T-helper 1 cell treated with Interleukin-12 subunit alpha and Interleukin-12 subunit beta and Interleukin-4 antibody, amounts not matched to agents 30 ng/mL and 1 ng/mL, for 36 hours (primary cell): ENCODE data around the gene SATB1. TPM values are rescaled to one million over a fixed set of nuclear protein-coding genes. Genes with fewer than 3 reads are reported as not detected.
"Not testable (repeated sequence)": the region's sequence is repeated elsewhere in the genome, so short reads cannot be mapped to it uniquely, and the experiment has no call there.

Experiments
- intact Hi-C: fragments of 100-400 bp; cut with micrococcal nuclease; formaldehyde crosslinking; loops from one replicate; pipeline ENCODE4 v1.15.1; 2024
- total RNA-seq: library from RNA; stranded (reverse); gene quantifications from 2 replicates; pipeline ENCODE4 v1.2.3, GENCODE V29; 2022

SATB1 gene
- total RNA-seq, 1 donor from 2014 or later, result 688 TPM

DNA sequence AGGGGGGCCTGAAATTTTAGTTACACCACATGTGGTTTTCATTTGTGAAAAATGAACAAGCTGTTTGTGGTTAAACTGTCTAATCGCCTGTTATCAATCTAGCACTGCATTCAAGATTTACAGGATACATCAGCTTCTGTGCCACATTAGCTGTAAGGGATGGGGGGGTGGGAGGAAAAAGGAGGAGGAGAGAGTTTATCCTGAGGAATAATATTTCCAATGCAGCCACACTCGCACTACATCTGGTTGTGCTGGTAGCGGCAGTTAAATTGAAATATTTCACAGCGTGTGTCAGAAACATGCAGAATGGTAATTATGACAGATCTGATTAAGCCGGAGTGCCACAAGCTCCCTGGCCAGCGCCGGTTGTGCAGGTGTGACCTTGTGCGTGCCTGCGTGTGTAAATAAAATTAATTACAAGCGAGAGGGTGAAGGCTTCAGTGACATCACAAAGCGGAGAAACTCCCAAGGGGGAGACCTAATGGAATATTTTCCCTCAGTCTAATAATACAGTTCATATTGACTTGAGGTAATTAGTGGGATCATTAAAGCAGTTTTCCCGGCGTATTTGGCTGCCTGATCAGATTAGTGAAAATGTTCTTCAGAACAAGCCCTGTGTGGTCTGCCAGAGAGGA is 55.5 kb downstream of the SATB1 start:
- intact Hi-C loops, result no loop called here

DNA sequence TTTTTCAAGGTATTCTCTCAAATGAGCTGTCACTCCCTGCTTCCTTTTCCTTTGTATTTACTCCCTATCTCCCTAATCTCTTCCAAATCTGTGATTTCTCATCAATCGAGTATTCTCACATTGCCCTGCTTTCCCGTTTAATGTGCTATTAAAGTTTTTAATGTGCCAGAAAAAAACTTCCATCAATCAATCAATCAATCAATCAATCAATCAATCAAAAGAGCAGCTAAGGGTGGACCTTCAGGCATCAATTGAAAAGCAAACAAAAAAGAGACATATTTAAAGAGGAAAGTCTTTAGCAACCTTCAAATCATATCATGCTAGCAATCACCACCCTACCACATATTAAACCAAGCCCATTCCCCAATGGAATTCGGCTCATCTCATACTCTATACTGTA is 58.9 kb downstream of the SATB1 start:
- intact Hi-C loops, result no loop called here

DNA sequence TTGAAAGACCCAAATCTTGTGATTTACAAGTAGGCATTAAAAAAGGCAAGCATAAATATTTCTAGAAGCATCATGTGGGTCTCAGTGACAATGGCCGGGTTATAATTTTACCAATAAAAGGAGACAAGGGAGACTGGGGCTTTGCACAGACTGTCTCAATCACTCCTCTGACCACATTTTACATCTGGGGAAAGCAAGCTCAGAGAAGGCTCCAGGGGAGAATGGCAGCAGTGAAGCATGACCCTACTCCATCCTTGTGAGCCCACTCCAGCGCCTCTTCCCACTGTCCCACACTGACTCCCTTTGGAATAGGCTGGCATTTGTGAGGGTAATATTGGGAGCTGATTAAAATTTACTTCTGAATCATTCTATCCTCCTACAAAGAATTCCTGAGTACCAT is 61.8 kb downstream of the SATB1 start:
- intact Hi-C loops, result no loop called here

DNA sequence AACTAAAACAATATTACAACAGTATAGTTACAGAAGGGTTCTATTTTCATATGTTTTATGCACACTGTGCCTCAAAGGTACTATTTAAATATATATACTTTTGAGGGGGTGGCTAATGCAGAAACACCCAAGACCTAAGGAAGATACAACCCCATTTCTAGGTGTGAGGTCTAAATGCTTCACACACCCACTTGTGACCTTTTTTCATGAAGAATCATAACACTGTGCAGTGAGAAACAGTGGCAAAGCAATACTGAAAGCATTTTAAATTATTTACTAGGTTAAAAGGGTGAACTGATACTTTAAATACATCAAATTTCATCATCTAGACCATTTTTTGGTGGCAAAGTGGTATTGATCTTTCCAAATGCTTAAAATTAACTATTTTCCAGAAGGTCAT is 67.4 kb downstream of the SATB1 start:
- intact Hi-C loops, result no loop called here

- intact Hi-C loops, result loop anchor here (2.0 kb wide), 1 partner anchor 17 kb away; no protein-coding TSS in a partner anchor
These were observed 69.3 kb downstream of the SATB1 start for GRCh38 chr3:18355832-18356231.

DNA sequence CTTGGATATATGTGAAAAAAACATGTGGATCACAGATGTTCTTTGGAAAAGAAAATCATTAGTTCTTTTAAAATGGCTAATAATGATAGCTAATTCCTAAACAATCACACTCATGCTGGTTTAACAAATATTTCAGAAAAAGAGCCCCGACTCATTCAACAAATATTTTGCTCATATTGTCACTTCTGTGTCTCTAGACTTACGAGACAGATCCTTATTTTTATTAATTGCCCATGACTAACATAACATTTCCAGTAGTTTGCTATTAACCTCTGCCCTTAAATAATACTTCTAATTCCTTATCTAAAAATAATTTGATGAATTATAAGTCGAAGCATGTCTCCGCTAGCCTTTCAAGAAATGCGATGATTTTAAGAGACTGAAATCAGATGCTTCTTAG is 70.4 kb downstream of the SATB1 start:
- intact Hi-C loops, result loop anchor here (2.0 kb wide), 1 partner anchor 18 kb away; no protein-coding TSS in a partner anchor

DNA sequence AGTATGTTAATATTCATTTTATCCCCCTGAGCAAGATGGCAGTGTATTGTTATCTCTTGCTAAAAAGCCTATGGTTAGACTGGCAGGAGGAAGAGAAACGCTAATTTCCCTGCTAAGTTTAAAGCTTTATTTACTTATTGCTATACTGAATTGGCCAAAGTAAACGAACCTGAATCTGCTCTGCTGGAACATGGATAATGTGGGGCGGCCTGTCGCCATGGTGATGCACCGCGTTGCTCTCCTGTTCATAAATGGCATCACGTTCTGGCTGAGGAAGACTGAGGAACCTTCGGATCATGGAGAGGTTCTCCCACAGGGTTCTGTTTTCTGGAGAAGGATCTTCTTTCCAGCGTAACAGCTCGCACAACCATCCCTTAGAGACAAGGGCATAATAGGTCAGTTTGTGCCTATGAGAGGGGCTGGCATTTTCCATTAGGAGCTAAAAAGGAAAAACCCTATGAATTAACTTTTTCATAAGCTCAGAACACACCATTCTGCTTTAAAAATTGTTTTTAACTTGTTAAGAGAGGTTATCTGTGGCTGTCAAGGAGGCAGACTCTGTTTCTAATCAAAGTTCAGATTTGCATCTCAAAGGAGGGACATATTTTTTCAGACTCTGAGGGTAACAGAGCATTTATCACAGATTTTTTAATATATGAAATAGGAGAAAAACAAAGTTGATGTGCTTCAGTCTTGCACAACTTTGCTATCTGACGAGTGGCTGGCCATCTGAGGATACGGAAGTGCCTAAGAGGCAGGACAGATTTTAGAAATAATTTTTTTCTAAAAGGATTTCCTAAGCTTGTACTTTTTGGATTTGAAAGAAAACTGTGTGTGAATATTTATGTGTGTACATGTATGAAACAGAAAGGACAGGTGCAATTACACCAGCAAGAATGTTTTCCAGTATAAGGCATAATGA is 73.1 kb downstream of the SATB1 start:
- intact Hi-C loops, result no loop called here

GRCh38 chr3:18351069-18351628 is 74.0 kb downstream of the SATB1 start:
- intact Hi-C loops, result no loop called here

- intact Hi-C loops, result loop anchor here (10.0 kb wide), 2 partner anchors 604 to 914 kb away; partner anchors contain the start of gene TBC1D5
These were observed 75.8 kb downstream of the SATB1 start for GRCh38 chr3:18349197-18349798.

GRCh38 chr3:18346097-18346496 is 79.0 kb downstream of the SATB1 start:
- intact Hi-C loops, result loop anchor here (10.0 kb wide), 2 partner anchors 601 to 911 kb away; partner anchors contain the start of gene TBC1D5

- intact Hi-C loops, result loop anchor here (10.0 kb wide), 2 partner anchors 600 to 910 kb away; partner anchors contain the start of gene TBC1D5
These were observed 80.1 kb downstream of the SATB1 start for GRCh38 chr3:18345015-18345367.

DNA sequence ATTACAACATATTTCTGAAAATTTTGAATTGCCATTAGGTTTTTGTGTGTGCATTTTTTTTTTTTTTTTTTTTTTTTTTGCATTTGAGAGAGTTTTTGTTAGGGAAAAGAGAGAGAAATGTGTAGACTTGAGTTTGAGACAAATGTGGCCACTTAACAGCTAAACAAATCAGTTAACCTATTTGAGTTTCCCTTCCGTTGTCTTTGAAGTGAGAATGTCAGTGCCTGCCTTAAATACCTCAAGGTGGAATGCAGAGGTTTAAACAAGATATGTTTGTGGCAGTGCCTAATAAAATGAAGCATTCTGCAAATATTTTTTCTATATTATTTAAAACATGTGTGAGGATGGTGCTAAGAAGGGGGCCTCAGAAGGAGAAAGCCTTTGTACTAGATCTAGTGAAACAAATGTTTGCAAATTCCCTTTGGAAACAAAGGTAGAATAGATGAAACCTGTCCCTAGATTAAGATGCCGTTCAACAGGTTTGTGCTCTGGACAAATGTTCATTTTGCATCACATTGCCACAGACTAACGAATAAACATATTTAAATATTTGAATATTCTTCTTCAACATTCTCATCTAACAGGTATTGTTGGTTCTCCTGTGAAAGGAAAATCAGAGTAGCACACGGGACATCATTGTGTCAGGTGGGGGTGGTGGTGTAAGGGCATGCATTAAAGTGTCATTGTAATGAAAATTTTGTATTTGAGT is 80.7 kb downstream of the SATB1 start:
- intact Hi-C loops, result loop anchor here (10.0 kb wide), 2 partner anchors 600 to 910 kb away; partner anchors contain the start of gene TBC1D5

DNA sequence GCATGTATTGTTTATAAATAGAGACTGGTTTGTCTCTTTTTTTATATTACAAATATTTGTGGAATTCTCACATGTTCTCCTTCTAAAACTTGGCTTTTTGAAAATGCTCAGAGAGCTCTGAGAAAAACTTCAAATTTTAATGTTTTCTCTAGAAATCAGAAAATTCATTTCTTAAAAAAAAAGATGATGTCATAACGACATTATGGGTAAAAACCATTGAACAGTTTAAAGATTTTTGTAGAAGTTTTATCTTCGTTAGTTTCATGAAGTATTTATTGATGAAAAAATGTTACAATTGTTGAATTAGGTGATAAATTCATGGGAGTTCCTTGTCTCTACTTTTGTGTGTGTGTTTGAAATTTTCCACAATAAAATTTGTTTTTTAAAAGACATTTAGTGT is 81.3 kb downstream of the SATB1 start:
- intact Hi-C loops, result loop anchor here (10.0 kb wide), 2 partner anchors 599 to 909 kb away; partner anchors contain the start of gene TBC1D5

GRCh38 chr3:18338827-18339514 is 86.2 kb downstream of the SATB1 start:
- intact Hi-C loops, result no loop called here

- intact Hi-C loops, result no loop called here
These were observed 87.9 kb downstream of the SATB1 start for GRCh38 chr3:18337231-18337630.

GRCh38 chr3:18334837-18335601 is 90.1 kb downstream of the SATB1 start:
- intact Hi-C loops, result no loop called here

GRCh38 chr3:18330772-18331441 is 94.2 kb downstream of the SATB1 start:
- intact Hi-C loops, result not testable (repeated sequence)

DNA sequence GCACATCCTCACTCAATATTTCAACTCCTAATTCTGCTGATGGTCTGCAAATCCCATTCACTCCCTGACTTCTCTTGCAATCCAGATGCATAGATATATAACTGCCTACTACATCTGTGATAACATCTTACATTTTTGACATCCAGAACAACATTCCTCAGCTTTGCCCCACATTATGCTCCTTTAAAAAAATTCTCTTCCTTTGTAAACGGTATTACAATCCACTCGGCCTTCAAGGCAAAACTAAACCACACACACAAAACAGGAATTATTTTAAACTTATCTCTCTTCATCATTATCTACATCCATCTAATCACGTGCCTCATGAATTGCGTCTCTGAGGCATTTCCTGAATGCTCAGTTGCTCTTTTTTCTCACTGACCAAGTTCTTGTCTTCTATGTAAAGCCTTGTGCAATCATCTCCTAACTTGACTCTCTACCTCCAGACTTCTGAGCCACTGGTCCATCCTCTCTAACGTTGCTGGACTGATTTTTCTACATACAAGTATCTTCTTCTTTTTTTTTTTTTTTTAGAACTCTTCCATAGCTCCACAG is 117.0 kb downstream of the SATB1 start:
- intact Hi-C loops, result no loop called here

DNA sequence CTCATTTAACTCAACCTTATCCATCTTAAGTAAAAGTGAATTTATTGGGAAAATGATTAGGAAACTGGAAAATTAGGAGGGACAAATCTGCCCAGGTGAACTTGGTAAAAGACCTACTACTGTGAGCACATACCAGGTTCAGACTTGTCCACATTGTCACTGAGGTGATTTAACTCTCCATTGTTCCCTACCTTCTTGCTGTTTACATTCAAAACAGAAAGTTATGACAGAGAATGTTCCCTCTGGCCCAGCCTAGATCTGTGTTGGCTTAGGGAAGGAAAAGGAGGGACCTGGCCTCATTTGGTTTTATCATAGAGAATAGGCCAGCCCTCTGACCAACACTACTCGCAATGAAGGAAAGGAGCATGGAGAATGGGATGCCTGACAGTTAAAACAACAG is 117.6 kb downstream of the SATB1 start:
- intact Hi-C loops, result no loop called here
